ENCODE results near the gene TDO2. TPM values are rescaled to one million over a fixed set of nuclear protein-coding genes. Genes with fewer than 3 reads are reported as not detected.

TDO2 gene
- polyA plus RNA-seq, 3 donors: not detected

DNA sequence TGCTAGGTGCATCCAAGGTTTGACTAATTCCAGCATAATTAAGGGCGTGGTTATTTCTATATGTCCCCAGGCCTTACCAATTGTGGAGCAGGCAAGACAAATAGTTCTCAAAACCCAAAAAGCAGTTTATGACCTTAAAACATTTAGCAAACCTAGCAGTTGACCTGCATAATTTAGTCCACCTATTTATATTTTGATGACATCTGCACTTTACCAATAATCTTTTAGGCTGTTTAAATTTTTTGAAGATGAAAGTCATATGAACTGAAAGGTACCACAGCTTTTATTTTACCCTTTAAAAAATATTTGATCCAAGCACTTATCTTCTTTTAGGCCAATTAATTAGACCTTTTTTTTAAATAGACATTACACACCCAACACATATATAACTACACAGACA lies 27.6 kb upstream of the TDO2 start:
- TF ChIP-seq, protein P1, sequence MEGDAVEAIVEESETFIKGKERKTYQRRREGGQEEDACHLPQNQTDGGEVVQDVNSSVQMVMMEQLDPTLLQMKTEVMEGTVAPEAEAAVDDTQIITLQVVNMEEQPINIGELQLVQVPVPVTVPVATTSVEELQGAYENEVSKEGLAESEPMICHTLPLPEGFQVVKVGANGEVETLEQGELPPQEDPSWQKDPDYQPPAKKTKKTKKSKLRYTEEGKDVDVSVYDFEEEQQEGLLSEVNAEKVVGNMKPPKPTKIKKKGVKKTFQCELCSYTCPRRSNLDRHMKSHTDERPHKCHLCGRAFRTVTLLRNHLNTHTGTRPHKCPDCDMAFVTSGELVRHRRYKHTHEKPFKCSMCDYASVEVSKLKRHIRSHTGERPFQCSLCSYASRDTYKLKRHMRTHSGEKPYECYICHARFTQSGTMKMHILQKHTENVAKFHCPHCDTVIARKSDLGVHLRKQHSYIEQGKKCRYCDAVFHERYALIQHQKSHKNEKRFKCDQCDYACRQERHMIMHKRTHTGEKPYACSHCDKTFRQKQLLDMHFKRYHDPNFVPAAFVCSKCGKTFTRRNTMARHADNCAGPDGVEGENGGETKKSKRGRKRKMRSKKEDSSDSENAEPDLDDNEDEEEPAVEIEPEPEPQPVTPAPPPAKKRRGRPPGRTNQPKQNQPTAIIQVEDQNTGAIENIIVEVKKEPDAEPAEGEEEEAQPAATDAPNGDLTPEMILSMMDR (IDR thresholded peaks at IDR 0.05): no peak
- Mint-ChIP-seq H3K4me1 (no peaks in the 10 kb centered on the region), H3K4me3 (no peak overlapping the region), H3K27me3 (ENCODE audit: low read depth in 3 of 3) (peaks cover 0 to 2% (median 0%) of the 10 kb centered on the region in 3 donors), H3K36me3 (no peaks in the 10 kb centered on the region), H3K27ac (no peak overlapping the region), H3K9me3 (peaks cover 2 to 34% (median 13%) of the 10 kb centered on the region in 7 donors)
- Histone ChIP-seq H3K4me3 (replicated peaks in 1 of 3; ENCODE audit: low read depth in 2 of 3, low read length in 3 of 3) (no peak overlapping the region), H3K27ac (ENCODE audit: low read depth in 1 of 2, low read length in 2 of 2) (no peak overlapping the region), H3K9ac (ENCODE audit: insufficient read depth, low read length, poor library complexity, severe bottlenecking) (no peak overlapping the region), H2AFZ (ENCODE audit: insufficient read depth, low read depth, low read length, poor library complexity, severe bottlenecking) (no peak overlapping the region), H3K79me2 (ENCODE audit: insufficient read depth, low read length) (no peaks in the 10 kb centered on the region), H3K36me3 (replicated peaks in 1 of 2; ENCODE audit: control insufficient read depth in 1 of 2, insufficient read depth in 2 of 2, low read length in 2 of 2) (no peaks in the 10 kb centered on the region), H3K9me3 (replicated peaks in 1 of 2; ENCODE audit: control insufficient read depth in 1 of 2, insufficient read depth in 1 of 2, low read length in 2 of 2) (peaks cover 6 to 7% of the 10 kb centered on the region in 2 donors), H3K4me1 (ENCODE audit: control insufficient read depth in 1 of 2, insufficient read depth in 2 of 2, low read length in 2 of 2) (no peaks in the 10 kb centered on the region), H3K4me2 (replicated peaks; ENCODE audit: extremely low read depth, low read length, poor library complexity, severe bottlenecking) (no peak overlapping the region), H4K20me1 (ENCODE audit: insufficient read depth, low read length) (no peaks in the 10 kb centered on the region), H3K27me3 (ENCODE audit: control insufficient read depth in 2 of 2, insufficient read depth in 2 of 2, low read length in 2 of 2) (no peaks in the 10 kb centered on the region)
- 60% methylated on average over 1 of the region's 1 CpG for WGBS (ENCODE audit: insufficient coverage)
- intact Hi-C loops (cut with micrococcal nuclease): no loop called here
- DNase-seq: no peak

DNA sequence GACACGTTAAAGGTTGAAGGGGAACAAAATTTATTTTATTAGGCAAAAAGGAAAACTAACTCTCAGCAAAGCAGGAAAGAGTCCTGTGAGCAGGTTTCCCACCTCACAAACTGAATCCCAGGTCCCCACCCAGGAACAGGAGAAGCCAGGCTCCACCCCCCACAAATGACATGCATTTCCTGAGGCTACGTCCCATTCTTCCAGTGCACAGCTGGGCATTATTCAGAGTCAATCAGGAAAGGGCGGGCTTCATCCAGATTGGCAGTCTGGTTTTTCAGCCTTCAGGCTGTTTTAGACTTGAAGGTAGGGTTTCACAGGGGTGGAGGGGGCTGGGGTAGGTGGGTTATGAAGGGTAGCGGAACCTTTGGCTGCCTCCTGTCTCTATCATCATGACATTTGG lies 25.5 kb upstream of the TDO2 start:
- WGBS (ENCODE audit: insufficient coverage): 100% methylated on average over 1 of the region's 4 CpGs
- H2AFZ ChIP-seq (ENCODE audit: insufficient read depth, low read depth, low read length, poor library complexity, severe bottlenecking): no peak overlapping the region
- Mint-ChIP-seq H3K36me3 (no peaks in the 10 kb centered on the region), H3K4me3 (no peak overlapping the region), H3K27ac (no peak overlapping the region), H3K9me3 (peaks cover under 1 to 24% (median 11%) of the 10 kb centered on the region in 7 donors), H3K4me1 (no peaks in the 10 kb centered on the region), H3K27me3 (ENCODE audit: low read depth in 3 of 3) (peaks cover 0 to 2% (median 0%) of the 10 kb centered on the region in 3 donors)
- TF ChIP-seq, protein P1 (IDR thresholded peaks at IDR 0.05): no peak
- no peaks in the 10 kb centered on the region for H3K4me1 ChIP-seq (ENCODE audit: control insufficient read depth in 1 of 2, insufficient read depth in 2 of 2, low read length in 2 of 2)
- DNase-seq: no peak
- H3K4me3 ChIP-seq (replicated peaks in 1 of 3; ENCODE audit: low read depth in 2 of 3, low read length in 3 of 3): no peak overlapping the region
- no peaks in the 10 kb centered on the region for H3K27me3 ChIP-seq (ENCODE audit: control insufficient read depth in 2 of 2, insufficient read depth in 2 of 2, low read length in 2 of 2)
- H3K9ac ChIP-seq (ENCODE audit: insufficient read depth, low read length, poor library complexity, severe bottlenecking): no peak overlapping the region
- H3K79me2 ChIP-seq (ENCODE audit: insufficient read depth, low read length): no peaks in the 10 kb centered on the region
- H4K20me1 ChIP-seq (ENCODE audit: insufficient read depth, low read length): no peaks in the 10 kb centered on the region
- intact Hi-C loops (cut with micrococcal nuclease): no loop called here
- H3K36me3 ChIP-seq (replicated peaks in 1 of 2; ENCODE audit: control insufficient read depth in 1 of 2, insufficient read depth in 2 of 2, low read length in 2 of 2): no peaks in the 10 kb centered on the region
- H3K27ac ChIP-seq (ENCODE audit: low read depth in 1 of 2, low read length in 2 of 2): no peak overlapping the region
- peaks cover 3 to 6% of the 10 kb centered on the region in 2 donors for H3K9me3 ChIP-seq (replicated peaks in 1 of 2; ENCODE audit: control insufficient read depth in 1 of 2, insufficient read depth in 1 of 2, low read length in 2 of 2)
- no peak overlapping the region for H3K4me2 ChIP-seq (replicated peaks; ENCODE audit: extremely low read depth, low read length, poor library complexity, severe bottlenecking)

All from CD14-positive monocyte (primary cell).